ENCODE data around the gene IL2RA. TPM values are rescaled to one million over a fixed set of nuclear protein-coding genes. Genes with fewer than 3 reads are reported as not detected.
"Not testable (repeated sequence)": the region's sequence is repeated elsewhere in the genome, so short reads cannot be mapped to it uniquely, and the experiment has no call there.

Gene IL2RA
- total RNA-seq, 1 experiment from 2014 or later = not detected

DNA sequence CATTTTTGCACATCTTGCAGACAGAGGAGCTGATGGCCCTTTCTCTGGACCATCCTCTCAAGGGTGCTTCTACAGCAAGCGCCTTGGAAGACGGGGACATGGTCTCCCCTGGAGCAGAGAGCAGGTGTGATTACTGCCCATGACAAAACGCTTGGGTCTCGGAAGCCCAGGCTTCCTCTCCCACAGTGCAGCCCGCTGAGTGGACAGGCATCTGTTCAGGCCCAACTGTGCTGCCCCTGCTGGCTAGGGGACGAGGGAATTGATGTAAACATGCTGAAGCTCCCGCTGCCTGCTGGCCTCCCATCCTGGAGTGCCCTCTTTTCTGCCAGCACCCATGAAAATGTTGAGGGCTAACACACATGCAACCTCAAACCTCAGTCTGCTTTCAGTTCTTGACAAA is 99.1 kb downstream of the IL2RA start:
- Histone ChIP-seq H3K9me3 (ENCODE audit: low read depth, low read length, poor library complexity, severe bottlenecking) (no peaks in the 10 kb centered on the region), H3K27ac (ENCODE audit: low read depth, low read length, poor library complexity, severe bottlenecking) (no peak overlapping the region), H3K36me3 (ENCODE audit: insufficient read depth, low read length, poor library complexity, severe bottlenecking) (no peaks in the 10 kb centered on the region), H3K27me3 (replicated peaks; ENCODE audit: insufficient read depth, low read depth, low read length, poor library complexity) (no peaks in the 10 kb centered on the region), H3K4me3 (ENCODE audit: low read depth, low read length, poor library complexity, severe bottlenecking) (no peak overlapping the region), H3K4me1 (ENCODE audit: insufficient read depth, low read length, poor library complexity, severe bottlenecking) (no peaks in the 10 kb centered on the region)
- BruUV-seq (replicated peaks) = no TSS peak
- intact Hi-C loops (cut with micrococcal nuclease; ENCODE audit: unreplicated experiment) = no loop called here
- no peak for DNase-seq (ENCODE audit: low spot score)
- ChIA-PET POLR2A (ENCODE audit: low non-redundant PET) (no interaction called here), CTCF (no interaction called here)
- TF ChIP-seq, protein P1, sequence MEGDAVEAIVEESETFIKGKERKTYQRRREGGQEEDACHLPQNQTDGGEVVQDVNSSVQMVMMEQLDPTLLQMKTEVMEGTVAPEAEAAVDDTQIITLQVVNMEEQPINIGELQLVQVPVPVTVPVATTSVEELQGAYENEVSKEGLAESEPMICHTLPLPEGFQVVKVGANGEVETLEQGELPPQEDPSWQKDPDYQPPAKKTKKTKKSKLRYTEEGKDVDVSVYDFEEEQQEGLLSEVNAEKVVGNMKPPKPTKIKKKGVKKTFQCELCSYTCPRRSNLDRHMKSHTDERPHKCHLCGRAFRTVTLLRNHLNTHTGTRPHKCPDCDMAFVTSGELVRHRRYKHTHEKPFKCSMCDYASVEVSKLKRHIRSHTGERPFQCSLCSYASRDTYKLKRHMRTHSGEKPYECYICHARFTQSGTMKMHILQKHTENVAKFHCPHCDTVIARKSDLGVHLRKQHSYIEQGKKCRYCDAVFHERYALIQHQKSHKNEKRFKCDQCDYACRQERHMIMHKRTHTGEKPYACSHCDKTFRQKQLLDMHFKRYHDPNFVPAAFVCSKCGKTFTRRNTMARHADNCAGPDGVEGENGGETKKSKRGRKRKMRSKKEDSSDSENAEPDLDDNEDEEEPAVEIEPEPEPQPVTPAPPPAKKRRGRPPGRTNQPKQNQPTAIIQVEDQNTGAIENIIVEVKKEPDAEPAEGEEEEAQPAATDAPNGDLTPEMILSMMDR (conservative IDR thresholded peaks at IDR 0.05; ENCODE audit: low read depth, low read length) = no peak
- no peak for TF ChIP-seq EZH2 (IDR thresholded peaks at IDR 0.05; ENCODE audit: borderline replicate concordance, low read depth, low read length, poor library complexity, severe bottlenecking)

DNA sequence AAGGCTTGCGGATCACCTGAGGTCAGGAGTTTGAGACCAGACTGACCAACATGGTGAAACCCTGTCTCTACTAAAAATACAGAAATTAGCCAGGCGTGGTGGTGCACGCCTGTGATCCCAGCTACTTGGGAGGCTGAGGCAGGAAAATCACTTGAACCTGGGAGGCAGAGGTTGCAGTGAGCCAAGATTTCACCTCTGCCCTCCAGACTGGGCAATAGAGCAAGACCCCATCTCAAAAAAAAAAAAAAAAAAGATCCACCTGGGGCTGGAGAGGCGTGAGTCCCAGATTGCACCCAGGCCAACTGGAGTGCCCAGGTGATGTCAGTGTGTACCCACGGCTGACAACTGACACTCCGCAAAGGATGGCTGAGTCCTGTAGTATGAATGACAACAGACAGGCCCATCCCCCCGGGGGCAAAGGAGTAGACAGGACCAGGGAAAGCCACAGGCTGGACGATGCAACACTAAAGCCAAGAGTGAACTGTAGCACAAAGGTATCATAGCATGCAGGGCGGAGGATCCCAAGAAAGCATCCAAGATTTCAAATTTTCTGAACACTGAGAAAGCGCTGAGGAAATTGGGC is 99.7 kb downstream of the IL2RA start:
- CTCF ChIA-PET; H3K4me3 ChIP-seq (ENCODE audit: low read depth, low read length, poor library complexity, severe bottlenecking); H3K4me1 ChIP-seq (ENCODE audit: insufficient read depth, low read length, poor library complexity, severe bottlenecking); DNase-seq (ENCODE audit: low spot score); H3K27ac ChIP-seq (ENCODE audit: low read depth, low read length, poor library complexity, severe bottlenecking); BruUV-seq (replicated peaks); H3K27me3 ChIP-seq (replicated peaks; ENCODE audit: insufficient read depth, low read depth, low read length, poor library complexity); intact Hi-C loops (cut with micrococcal nuclease; ENCODE audit: unreplicated experiment); H3K36me3 ChIP-seq (ENCODE audit: insufficient read depth, low read length, poor library complexity, severe bottlenecking); H3K9me3 ChIP-seq (ENCODE audit: low read depth, low read length, poor library complexity, severe bottlenecking); POLR2A ChIA-PET (ENCODE audit: low non-redundant PET): not testable (repeated sequence)

DNA sequence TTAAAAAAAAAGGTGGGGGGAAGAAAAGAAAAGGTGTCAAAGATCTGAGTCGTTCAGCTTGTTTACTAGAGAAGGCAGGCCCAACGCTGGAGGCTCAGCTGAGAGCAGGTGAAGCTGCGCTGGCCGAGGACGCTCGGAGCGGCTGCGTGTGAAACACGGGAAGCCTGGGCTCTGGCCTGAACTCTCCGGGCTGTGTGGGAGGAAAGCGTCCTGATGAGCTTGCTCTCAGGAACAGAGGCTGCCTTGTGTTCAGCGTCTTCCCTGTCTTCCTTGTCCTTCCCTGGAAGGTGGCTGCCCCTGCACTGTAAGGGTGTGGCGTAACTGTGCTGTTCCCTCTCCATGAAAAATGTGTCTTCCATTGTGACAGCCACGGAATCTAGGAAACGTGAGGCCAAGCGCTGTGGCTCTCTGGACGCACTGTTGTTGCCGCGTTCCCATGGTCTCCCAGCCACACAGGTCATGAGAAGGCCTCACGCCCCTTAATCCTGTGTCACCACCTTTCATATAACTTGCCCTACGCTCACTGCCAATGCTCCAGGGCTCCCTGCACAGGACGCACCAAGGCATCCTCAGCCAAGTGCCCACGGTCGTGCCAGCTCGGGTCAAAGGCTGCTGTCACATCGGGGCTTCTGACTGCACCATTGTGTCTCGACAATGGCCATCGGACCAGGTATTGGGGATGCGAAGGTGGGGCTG is 100.6 kb downstream of the IL2RA start:
- H3K4me1 ChIP-seq (ENCODE audit: insufficient read depth, low read length, poor library complexity, severe bottlenecking) = no peaks in the 10 kb centered on the region
- H3K27me3 ChIP-seq (replicated peaks; ENCODE audit: insufficient read depth, low read depth, low read length, poor library complexity) = no peaks in the 10 kb centered on the region
- CTCF ChIA-PET = no interaction called here
- no peak for TF ChIP-seq EZH2 (IDR thresholded peaks at IDR 0.05; ENCODE audit: borderline replicate concordance, low read depth, low read length, poor library complexity, severe bottlenecking)
- TF ChIP-seq, protein P1 (conservative IDR thresholded peaks at IDR 0.05; ENCODE audit: low read depth, low read length) = no peak
- no peaks in the 10 kb centered on the region for H3K36me3 ChIP-seq (ENCODE audit: insufficient read depth, low read length, poor library complexity, severe bottlenecking)
- H3K4me3 ChIP-seq (ENCODE audit: low read depth, low read length, poor library complexity, severe bottlenecking) = no peak overlapping the region
- H3K9me3 ChIP-seq (ENCODE audit: low read depth, low read length, poor library complexity, severe bottlenecking) = no peaks in the 10 kb centered on the region
- DNase-seq (ENCODE audit: low spot score) = no peak
- no peak overlapping the region for H3K27ac ChIP-seq (ENCODE audit: low read depth, low read length, poor library complexity, severe bottlenecking)
- intact Hi-C loops (cut with micrococcal nuclease; ENCODE audit: unreplicated experiment) = no loop called here
- POLR2A ChIA-PET (ENCODE audit: low non-redundant PET) = no interaction called here
- no TSS peak for BruUV-seq (replicated peaks)

DNA sequence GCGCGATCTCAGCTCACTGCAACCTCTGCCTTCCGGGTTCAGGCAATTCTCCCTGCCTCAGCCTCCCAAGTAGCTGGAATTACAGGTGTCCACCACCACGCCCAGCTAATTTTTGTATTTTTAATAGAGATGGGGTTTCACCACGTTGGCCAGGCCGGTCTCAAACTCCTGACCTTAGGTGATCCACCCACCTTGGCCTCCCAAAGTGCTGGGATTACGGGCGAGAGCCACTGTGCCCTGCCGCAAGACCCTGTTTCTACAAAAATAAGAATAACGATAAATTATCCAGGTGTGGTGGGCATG is 101.2 kb downstream of the IL2RA start:
- H3K36me3 ChIP-seq (ENCODE audit: insufficient read depth, low read length, poor library complexity, severe bottlenecking); H3K4me1 ChIP-seq (ENCODE audit: insufficient read depth, low read length, poor library complexity, severe bottlenecking); BruUV-seq (replicated peaks); H3K27ac ChIP-seq (ENCODE audit: low read depth, low read length, poor library complexity, severe bottlenecking); intact Hi-C loops (cut with micrococcal nuclease; ENCODE audit: unreplicated experiment); DNase-seq (ENCODE audit: low spot score); H3K9me3 ChIP-seq (ENCODE audit: low read depth, low read length, poor library complexity, severe bottlenecking); H3K27me3 ChIP-seq (replicated peaks; ENCODE audit: insufficient read depth, low read depth, low read length, poor library complexity); CTCF ChIA-PET; POLR2A ChIA-PET (ENCODE audit: low non-redundant PET); H3K4me3 ChIP-seq (ENCODE audit: low read depth, low read length, poor library complexity, severe bottlenecking): not testable (repeated sequence)

Other genes with a start within 250 kb of the IL2RA start
- gene GDI2, start 248.9 kb downstream of the IL2RA start, total RNA-seq (2021) = 294 and 325 TPM in 2 replicates
- 16.2 and 17.3 TPM in 2 replicates for gene ANKRD16, start 172.5 kb downstream of the IL2RA start, total RNA-seq (2021)
- 84.0 and 87.5 TPM in 2 replicates for gene FBH1, start 172.1 kb downstream of the IL2RA start, total RNA-seq (2021)
- gene IL15RA, start 84.8 kb downstream of the IL2RA start, total RNA-seq (2021) = 1.1 and 1.7 TPM in 2 replicates
- gene RBM17, start 26.7 kb upstream of the IL2RA start, total RNA-seq (2021) = 195 and 200 TPM in 2 replicates
- 42.8 and 53.0 TPM in 2 replicates for gene PFKFB3, start 140.6 kb upstream of the IL2RA start, total RNA-seq (2021)

All from A673 (cell line).